GM19035 (cell line): ENCODE measurements around the gene MUC5AC.

Experiments
- ATAC-seq: cut with Tn5 transposase; IDR thresholded peaks from one replicate; pipeline ENCODE4 v1.9.1; 2021; ENCODE audit not compliant: unreplicated experiment

The MUC5AC gene

DNA sequence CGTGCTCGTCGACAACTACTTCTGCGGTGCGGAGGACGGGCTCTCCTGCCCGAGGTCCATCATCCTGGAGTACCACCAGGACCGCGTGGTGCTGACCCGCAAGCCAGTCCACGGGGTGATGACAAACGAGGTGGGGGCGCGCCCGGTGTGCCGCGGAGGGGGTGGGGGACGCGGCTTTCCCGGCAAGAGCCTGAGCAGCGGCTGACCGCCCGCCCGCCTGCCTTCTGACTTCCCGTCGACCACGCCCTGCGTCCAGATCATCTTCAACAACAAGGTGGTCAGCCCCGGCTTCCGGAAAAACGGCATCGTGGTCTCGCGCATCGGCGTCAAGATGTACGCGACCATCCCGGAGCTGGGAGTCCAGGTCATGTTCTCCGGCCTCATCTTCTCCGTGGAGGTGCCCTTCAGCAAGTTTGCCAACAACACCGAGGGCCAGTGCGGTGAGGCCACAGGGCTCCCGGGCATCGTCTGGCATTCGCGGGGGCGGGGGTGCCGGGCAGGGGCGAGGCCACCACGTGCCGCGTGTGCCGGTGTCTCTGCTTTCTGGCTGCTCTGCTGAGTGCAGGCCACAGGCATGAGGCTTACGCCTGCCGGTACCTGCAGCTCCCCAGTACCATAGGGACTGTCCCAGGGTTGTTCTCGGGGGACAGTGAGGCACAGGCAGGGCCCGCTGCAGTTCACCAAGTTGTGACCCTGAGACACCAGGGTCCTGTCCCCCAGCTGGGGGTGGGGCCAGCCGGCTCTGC lies 36.7 kb downstream of the MUC5AC start:
- no peak for ATAC-seq

DNA sequence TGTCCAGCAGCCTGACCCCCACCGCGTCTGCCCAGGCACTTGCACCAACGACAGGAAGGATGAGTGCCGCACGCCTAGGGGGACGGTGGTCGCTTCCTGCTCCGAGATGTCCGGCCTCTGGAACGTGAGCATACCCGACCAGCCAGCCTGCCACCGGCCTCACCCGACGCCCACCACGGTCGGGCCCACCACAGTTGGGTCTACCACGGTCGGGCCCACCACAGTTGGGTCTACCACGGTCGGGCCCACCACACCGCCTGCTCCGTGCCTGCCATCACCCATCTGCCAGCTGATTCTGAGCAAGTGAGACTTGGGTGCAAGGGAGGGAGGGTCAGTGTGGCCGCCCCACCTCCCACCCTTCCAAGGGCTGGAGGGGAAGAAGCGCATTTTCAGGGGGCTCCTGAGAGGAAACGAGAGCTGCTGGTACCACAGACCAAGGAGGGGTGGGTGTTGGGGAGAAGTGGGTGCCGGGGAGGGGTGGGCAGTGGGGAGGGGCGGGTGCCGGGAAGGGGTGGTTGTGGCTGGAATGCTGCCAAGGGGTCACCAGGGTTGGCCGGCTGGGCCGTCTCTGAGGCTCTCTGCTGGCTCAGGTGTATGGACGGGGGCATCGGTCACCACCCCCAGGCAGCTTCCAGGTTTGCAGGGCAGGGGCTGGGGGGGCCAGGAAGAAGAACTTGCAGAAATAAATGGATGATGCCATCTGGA lies 37.4 kb downstream of the MUC5AC start:
- ATAC-seq, result no peak

DNA sequence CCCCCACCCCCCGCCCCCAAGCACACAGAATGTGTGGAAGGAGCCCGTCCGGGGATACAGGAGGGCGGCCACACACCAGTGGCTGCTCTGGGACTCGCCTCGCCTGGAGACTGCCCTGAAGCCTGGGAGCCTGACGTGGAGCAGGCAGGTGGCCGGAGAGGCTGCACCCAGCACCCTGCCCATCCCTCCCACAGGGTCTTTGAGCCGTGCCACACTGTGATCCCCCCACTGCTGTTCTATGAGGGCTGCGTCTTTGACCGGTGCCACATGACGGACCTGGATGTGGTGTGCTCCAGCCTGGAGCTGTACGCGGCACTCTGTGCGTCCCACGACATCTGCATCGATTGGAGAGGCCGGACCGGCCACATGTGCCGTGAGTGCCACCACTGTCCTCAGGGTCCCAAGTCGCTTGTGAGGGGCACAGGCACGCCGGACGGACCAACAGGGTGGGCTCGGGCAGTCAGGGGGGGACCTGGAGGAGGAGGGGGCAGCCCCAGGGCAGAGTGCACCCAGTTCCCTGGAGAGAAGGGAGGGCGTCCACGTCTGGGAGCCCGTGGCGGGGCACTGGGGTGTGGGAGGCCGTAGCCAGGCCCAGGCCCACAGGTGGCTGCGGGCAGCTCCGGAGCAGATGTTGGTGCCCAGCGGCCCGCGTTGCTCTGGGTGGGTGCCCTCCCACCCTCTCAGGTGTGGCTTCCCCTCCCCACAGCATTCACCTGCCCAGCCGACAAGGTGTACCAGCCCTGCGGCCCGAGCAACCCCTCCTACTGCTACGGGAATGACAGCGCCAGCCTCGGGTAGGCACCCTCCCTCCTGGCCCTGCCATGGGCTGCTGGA lies 38.1 kb downstream of the MUC5AC start:
- ATAC-seq, result no peak

DNA sequence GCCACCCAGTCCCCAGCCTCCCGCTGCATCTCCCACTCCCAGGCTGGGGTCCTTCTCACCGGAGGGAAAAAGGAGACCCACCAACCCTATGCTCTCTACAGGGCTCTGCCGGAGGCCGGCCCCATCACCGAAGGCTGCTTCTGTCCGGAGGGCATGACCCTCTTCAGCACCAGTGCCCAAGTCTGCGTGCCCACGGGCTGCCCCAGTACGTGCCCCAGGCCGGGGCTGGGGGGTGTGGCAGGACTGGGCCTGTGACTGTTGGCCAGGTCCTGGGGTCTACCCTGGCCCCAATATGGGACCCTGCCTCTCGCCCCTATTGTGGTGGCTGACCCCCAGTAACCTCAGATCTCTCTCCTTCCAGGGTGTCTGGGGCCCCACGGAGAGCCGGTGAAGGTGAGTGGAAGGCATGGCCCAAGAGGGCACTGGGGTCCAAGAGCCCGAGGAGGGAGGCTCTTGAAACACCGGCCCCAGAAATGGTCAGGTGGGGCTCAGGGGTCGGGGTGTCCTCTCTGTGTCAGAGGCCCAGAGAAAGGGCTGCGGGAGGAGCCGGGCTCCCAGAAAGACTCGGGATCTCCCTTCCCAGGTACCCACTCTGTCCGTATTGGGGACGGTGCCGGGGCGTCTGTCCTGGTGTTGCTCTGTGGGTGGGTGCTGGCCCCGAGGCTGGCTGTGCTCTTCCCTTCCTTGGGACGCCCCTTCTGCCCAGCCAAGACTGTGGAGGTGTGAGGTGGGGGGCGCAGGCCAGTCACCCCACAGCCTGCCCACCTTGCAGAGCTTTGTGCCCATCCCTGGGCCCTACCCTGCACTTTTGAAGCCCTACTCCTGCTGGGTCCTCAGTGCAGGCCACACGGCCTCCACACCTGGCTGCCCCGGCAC lies 39.0 kb downstream of the MUC5AC start:
- ATAC-seq, result no peak

DNA sequence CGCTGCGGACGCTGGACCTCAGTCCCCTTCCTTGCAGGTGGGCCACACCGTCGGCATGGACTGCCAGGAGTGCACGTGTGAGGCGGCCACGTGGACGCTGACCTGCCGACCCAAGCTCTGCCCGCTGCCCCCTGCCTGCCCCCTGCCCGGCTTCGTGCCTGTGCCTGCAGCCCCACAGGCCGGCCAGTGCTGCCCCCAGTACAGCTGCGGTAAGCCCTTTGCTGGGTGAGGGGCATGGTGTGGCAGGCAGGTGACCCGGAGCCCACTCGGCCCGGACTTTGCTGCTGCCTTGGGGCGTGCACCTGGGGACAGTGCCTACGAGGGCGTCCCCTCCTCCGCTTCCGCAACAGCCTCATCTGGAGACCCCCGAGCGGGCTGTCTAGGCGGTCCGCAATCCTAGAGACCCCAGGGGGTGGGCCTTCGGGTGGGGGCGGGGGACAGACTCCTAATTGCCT lies 39.7 kb downstream of the MUC5AC start:
- no peak for ATAC-seq

DNA sequence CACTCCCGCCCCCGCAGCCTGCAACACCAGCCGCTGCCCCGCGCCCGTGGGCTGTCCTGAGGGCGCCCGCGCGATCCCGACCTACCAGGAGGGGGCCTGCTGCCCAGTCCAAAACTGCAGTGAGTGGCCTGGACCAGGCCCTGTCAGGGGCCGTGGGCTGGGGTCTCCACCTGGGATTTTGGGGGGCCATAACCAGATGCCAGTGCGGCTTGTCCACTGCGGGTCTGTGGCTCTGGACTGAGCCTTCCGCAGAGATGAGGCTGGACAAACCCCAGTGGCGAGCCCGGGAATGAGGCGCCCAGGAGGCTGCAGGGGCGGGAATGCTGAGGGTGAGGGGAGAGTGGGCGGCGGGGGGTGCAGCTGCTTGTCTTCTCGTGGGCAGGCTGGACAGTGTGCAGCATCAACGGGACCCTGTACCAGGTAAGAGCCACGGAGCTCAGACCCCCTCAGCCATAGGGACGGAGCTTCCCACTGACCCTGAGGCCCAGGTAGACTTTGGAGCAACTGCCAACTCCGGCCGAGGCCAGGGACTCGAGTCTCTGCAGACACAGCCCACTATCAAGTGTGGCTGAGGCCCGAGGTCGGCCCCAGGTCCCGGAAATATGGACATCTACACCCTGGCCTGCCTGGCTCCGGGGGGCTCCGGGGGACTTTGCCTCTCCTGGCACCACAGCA lies 40.3 kb downstream of the MUC5AC start:
- no peak for ATAC-seq

DNA sequence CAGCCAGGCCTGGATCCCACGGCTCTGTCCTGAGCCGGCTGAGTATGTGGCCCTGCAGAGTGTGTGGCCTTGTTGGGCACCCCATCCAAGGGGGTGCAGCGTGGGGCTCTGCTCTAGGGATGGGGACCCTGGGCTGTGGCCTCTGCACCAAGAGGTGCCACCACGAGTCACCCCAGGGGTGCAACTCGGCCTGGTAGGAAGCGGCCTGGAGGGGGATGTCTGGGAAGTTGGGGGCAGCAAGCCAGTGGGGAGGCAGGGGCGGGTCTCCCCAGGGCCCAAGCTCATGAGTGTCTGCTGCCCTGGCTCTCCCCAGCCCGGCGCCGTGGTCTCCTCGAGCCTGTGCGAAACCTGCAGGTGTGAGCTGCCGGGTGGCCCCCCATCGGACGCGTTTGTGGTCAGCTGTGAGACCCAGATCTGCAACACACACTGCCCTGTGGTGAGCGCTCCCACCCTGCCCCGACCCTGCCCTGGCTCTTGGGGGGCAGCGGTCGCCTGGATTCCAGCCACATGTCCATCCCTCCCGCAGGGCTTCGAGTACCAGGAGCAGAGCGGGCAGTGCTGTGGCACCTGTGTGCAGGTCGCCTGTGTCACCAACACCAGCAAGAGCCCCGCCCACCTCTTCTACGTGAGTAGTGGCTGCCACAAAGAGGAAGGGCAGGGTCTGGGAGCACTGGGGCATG lies 40.9 kb downstream of the MUC5AC start:
- ATAC-seq, result no peak

DNA sequence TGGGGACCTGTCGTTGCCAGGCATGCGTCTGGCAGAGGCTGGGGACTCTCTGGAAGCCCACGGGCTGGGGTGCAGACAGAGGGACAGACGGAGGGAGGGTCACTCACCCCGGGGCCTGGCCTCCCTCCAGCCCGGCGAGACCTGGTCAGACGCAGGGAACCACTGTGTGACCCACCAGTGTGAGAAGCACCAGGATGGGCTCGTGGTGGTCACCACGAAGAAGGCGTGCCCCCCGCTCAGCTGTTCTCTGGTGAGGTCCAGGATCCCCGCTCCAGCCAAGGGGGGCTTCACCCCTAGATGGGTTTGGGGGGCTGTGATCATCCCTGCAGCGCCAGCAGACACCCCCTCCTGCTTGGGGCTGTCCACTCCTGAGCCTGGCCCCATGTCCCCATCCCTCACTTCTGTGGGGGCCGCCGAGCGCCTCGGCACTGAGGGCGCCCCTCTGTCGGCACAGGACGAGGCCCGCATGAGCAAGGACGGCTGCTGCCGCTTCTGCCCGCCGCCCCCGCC lies 41.5 kb downstream of the MUC5AC start:
- ATAC-seq, result no peak

DNA sequence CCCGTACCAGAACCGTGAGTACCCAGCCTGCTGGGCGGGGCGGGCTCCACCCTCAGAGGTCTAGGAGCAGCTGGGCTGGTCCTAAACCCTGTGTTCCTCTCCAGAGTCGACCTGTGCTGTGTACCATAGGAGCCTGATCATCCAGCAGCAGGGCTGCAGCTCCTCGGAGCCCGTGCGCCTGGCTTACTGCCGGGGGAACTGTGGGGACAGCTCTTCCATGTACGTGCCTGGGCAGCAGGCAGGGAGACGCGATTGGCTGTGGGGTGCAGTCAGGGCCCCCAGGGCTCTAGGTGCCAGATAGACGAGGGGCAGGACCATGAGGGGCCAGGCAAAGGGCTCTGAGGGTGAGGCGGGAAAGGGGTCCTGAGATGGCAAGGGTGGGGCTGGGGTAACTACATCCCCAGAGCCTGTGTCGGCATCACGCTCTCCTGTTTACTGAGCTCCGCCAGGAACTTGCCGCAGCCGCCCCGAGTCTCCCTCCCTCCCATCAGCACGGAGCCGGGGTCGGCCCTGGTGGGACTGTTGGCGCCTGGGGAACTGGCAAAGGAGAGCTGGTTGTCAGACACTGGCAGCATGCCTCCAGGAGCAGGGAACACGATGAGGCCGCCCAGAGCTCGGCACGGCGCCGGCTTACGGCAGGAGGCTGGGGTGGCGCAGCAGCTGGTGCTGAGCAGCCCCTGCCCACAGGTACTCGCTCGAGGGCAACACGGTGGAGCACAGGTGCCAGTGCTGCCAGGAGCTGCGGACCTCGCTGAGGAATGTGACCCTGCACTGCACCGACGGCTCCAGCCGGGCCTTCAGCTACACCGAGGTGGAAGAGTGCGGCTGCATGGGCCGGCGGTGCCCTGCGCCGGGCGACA lies 42.2 kb downstream of the MUC5AC start:
- ATAC-seq, result no peak

DNA sequence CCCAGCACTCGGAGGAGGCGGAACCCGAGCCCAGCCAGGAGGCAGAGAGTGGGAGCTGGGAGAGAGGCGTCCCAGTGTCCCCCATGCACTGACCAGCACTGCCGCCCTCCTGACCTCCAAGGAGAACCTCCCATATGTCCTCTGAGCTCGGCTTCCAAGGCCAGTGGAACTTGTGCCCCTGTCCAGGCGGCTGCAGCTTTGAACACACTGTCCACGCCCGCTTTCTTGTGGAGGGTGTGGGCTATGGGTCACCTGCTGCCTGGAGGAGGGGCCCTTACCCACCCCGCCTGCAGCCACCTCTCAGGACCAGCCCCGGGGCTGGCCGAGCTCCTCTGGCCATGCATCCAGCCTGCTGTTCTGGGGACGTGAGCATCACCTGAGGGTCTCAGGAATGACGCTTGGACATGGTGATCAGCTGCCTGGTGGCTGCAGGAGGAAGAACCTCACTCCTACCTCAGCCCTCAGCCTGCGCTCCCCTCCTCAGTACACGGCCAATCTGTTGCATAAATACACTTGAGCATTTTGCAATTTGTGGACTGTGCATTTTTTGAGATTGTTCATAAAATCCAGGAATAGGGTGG lies 42.9 kb downstream of the MUC5AC start:
- ATAC-seq, result no peak

DNA sequence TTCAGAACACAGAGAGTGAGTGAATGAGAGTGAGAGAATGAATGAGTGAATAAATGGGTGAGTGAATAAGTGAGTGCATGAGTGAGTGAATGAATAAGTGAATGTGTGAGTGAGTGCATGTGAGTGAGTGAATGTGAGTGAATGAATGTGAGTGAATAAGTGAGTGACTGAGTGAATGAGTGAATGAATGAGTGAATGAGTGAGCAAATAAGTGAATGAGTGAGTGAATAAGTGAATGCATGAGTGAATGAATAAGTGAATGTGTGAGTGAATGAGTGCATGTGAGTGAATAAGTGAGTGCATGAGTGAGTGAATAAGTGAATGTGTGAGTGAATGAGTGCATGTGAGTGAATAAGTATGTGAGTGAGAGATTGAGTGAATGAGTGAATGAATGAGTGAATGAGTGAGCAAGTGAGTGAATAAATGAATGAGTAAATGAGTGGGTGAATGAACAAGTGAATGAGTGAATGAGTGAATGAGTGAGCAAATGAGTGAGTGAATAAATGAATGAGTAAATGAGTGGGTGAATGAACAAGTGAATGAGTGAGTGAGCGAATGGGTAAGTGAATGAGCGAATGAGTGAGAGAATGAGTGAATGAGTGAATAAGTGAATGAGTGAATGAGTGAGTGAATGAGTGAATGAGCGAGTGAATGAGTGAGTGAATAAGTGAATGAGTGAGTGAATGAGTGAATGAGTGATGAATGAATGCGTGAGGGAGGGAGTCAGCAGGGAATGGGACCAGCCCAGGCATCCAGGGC lies 43.8 kb downstream of the MUC5AC start:
- ATAC-seq, result no peak

DNA sequence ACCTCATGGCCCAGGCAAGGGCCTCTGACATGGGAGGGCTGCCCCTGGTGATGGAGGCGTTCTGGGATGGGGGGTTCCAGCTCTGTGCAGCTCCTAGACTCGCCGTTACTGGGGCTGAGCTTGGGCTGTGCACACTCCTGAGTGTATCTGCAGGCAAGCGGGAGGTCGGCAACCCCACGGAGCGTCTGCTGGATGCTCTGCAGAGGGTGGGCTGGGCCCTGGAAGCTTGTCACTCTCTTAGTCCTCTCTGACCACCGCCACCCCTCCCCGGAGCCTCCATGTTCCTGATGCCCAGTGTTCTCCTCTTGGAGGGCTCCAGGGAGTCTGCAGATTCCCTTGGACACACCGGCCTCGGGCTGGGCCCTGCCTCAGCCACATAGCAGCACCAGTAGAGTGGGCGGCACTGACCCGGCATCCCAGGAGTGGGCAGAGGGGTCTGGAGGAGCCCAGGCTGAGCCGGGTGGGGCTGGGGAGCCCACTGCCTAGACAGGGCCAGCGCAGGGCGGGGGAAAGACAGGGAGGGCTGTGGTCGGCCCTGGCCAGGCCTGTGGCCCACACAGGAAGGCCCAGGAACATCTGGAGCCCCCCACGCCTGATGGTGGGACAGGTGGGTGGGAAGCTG lies 44.5 kb downstream of the MUC5AC start:
- no peak for ATAC-seq

DNA sequence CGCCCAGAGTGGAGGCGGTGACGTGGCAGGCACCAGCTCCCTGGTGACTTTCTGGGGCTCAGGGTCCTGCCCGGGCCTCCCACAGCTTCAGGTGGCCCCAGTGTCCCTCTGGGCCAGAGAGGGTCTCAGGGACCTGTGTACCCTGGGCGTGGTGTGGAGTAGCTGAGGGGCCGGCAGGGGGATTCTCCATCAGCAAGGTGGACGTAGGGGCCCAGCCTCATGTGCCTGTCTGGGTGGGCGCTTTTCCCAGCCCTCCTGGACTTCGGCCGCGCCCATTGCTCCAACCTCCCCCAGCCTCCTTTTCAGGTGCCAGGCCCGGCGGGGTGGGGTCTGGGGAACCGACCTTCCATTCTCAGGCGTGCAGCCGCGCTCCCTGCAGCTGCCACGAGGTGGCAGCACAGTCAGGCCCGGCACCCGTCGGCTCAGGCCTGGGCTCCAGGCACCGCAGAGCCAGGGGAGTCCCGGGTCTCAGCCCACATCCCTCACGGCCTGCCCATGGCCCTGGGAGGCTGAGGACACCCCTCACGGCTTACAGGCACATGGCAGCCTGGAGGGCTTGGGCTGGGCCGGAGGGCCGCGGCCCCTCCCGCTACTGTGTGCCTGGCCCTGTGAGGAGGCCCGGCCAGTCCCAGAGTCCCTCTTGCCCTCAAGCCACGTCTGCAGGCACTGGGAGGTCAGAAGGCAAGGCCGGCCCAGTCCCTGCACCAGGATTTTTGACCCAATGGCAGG lies 45.2 kb downstream of the MUC5AC start:
- ATAC-seq, result no peak

DNA sequence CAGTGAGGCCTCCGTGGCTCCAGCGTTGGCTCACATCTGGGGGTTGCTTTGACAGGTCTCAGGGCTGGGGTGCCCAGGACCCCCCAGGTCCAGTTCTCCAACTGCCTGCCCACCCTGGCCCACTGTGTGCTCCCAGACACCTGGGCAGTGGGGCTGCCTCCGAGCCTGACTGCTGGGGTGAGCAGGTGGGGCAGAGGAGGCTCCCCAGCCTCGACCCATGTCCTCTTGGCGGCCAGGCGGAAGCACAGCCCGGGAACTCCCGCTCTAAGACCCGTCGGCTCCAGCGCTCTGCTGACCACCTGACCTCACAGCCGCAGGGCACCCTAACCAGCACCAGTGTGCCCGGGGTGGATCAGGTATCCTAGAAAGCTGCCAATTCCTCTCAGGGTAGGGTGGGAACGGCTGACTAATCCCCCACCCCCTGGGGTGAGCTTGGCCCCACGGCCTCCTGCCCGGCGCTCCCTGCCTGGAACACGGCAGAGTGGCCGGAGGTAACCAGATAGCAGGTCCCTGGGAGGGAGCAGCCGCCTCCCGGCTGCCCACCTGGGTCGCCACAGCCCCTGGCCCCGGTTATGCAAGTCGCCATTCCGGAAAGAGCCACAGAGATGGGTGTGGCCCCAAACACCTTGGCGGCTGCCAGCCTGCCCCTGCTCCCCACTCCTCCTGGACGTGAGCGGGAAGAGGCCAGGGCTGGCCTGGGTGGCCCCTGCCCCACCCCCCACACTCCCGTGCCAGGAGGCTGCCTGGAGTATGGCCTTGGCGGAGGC lies 45.9 kb downstream of the MUC5AC start:
- ATAC-seq, result no peak

DNA sequence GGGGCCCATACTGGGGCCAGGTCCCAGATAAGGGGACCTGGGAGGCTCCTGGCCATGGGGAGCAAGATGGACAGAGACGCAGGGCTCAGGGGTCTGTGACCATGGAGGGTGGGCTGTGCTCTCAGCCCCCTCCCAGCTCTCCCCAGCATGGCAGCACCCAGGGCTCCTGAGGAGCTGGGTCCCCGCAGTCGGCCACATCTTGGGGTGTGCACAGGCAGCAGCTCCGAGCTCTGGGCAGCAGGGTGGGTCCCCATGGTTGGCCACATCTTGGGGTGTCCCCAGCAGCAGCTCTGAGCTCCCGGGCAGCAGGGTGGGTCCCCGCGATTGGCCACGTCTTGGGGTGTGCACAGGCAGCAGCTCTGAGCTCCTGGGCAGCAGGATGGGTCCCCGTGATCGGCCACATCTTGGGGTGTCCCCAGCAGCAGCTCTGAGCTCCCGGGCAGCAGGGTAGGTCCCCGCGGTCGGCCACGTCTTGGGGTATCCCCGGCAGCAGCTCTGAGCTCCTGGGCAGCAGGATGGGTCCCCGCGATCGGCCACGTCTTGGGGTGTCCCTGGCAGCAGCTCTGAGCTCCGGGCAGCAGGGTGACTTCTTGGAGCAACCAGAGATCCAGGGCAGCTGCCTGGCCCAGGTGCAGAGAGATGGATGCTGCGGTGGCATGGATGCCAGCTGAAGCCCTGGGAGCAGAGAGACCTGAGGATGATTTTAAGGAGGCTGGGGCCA lies 46.8 kb downstream of the MUC5AC start:
- ATAC-seq, result no peak
